Osteocyte (in vitro differentiated cells): ENCODE measurements around the gene ROBO2. TPM values are rescaled to one million over a fixed set of nuclear protein-coding genes. Genes with fewer than 3 reads are reported as not detected.

ENCODE experiments used
- DNase-seq: peaks from one replicate; pipeline ENCODE4 v3.0.0; 2021; ENCODE audit warnings: mixed read lengths; ENCODE audit not compliant: unreplicated experiment; ENCODE audit errors: extremely low spot score
- H3K27ac Mint-ChIP-seq: one replicate; pipeline ENCODE4 v1.8.0; 2021; ENCODE audit warnings: mild to moderate bottlenecking, mixed read lengths; ENCODE audit not compliant: unreplicated experiment
- H3K27me3 Mint-ChIP-seq: one replicate; pipeline ENCODE4 v1.8.0; 2021; ENCODE audit warnings: mixed read lengths; ENCODE audit not compliant: unreplicated experiment
- H3K36me3 Mint-ChIP-seq: one replicate; pipeline ENCODE4 v1.8.0; 2021; ENCODE audit warnings: mixed read lengths; ENCODE audit not compliant: unreplicated experiment
- H3K4me1 Mint-ChIP-seq: one replicate; pipeline ENCODE4 v1.8.0; 2021; ENCODE audit warnings: mixed read lengths; ENCODE audit not compliant: unreplicated experiment
- H3K4me3 Mint-ChIP-seq: one replicate; pipeline ENCODE4 v1.8.0; 2021; ENCODE audit warnings: mild to moderate bottlenecking, moderate library complexity, mixed read lengths; ENCODE audit not compliant: unreplicated experiment
- H3K9me3 Mint-ChIP-seq: one replicate; pipeline ENCODE4 v1.8.0; 2021; ENCODE audit warnings: mixed read lengths; ENCODE audit not compliant: unreplicated experiment
- total RNA-seq: library from RNA; stranded (reverse); gene quantifications from 2 replicates; pipeline ENCODE4 v1.2.1, GENCODE V29; 2021
- TF ChIP-seq, protein P1 (sequence below): fragments of 200-600 bp; sonication (generic); IDR thresholded peaks from 2 replicates; pipeline ENCODE4 v1.5.0; 2021; ENCODE audit warnings: antibody characterized with exemption, mild to moderate bottlenecking, moderate library complexity

ROBO2 gene
- total RNA-seq, 1 donor from 2014 or later: 18.4 TPM

DNA sequence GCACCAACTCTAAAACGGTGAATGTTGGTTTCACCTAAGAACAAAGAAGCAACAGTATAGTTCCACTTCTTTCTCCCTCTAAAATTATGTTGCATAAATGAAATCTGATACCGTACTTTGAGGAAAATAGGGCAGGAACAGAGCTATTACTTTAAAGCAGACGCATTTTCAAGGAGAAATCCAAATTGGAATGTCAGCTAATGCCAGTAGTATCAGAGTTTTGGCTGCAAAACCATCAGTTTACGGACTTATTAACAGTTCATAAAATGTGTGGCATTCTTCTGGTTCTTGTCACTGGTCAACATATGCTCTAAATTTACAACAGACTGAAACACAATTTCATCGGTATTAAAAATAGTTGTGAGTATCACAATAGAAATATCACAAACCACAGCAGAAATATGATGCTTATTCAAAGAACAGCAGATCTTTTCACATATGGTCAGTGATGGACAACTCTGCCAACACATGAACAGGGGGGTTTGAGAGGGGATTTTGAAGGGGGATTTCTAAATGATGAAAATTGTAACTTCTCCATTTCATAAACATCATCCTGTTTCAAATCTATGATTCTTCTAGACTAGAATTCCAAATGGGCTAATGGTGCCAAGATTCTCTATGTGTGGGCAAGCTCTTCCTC lies 38.7 kb upstream of the ROBO2 start:
- DNase-seq: no peak
- Mint-ChIP-seq H3K36me3 (no peaks in the 10 kb centered on the region), H3K27me3 (no peaks in the 10 kb centered on the region), H3K4me1 (peaks cover 8% of the 10 kb centered on the region), H3K9me3 (no peaks in the 10 kb centered on the region), H3K4me3 (no peak overlapping the region), H3K27ac (no peak overlapping the region)
- TF ChIP-seq, protein P1, sequence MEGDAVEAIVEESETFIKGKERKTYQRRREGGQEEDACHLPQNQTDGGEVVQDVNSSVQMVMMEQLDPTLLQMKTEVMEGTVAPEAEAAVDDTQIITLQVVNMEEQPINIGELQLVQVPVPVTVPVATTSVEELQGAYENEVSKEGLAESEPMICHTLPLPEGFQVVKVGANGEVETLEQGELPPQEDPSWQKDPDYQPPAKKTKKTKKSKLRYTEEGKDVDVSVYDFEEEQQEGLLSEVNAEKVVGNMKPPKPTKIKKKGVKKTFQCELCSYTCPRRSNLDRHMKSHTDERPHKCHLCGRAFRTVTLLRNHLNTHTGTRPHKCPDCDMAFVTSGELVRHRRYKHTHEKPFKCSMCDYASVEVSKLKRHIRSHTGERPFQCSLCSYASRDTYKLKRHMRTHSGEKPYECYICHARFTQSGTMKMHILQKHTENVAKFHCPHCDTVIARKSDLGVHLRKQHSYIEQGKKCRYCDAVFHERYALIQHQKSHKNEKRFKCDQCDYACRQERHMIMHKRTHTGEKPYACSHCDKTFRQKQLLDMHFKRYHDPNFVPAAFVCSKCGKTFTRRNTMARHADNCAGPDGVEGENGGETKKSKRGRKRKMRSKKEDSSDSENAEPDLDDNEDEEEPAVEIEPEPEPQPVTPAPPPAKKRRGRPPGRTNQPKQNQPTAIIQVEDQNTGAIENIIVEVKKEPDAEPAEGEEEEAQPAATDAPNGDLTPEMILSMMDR: no peak

GRCh38 chr3:77014226-77014625 lies 25.7 kb upstream of the ROBO2 start:
- Mint-ChIP-seq H3K9me3 (peaks cover 7% of the 10 kb centered on the region), H3K4me3 (no peak overlapping the region), H3K4me1 (peaks cover 4% of the 10 kb centered on the region), H3K27me3 (no peaks in the 10 kb centered on the region), H3K36me3 (no peaks in the 10 kb centered on the region), H3K27ac (no peak overlapping the region)
- TF ChIP-seq, protein P1: no peak
- DNase-seq: no peak

DNA sequence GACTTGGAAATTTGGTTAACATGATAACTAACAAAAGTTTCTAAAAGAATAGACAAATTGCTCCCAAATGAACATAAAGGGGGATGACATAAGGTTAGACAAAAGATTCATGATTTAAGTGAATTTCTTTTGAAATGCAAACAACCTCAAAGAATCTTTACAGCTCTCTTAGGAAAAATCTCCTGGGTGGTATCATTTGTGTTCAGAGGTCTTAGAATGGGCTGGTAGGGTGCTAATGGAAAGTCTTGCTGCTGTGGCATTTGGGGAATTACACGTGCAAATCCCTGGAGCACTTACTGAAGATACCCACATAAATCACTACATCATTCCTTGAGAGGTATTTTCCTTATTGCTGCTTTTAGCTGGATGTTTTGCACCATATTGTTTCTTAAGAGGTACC lies 14.4 kb upstream of the ROBO2 start:
- DNase-seq: no peak
- H3K36me3 Mint-ChIP-seq: no peaks in the 10 kb centered on the region
- no peak overlapping the region for H3K27ac Mint-ChIP-seq
- H3K4me1 Mint-ChIP-seq: peaks cover 6% of the 10 kb centered on the region
- TF ChIP-seq, protein P1: no peak
- no peaks in the 10 kb centered on the region for H3K27me3 Mint-ChIP-seq
- H3K9me3 Mint-ChIP-seq: no peaks in the 10 kb centered on the region
- H3K4me3 Mint-ChIP-seq: no peak overlapping the region

DNA sequence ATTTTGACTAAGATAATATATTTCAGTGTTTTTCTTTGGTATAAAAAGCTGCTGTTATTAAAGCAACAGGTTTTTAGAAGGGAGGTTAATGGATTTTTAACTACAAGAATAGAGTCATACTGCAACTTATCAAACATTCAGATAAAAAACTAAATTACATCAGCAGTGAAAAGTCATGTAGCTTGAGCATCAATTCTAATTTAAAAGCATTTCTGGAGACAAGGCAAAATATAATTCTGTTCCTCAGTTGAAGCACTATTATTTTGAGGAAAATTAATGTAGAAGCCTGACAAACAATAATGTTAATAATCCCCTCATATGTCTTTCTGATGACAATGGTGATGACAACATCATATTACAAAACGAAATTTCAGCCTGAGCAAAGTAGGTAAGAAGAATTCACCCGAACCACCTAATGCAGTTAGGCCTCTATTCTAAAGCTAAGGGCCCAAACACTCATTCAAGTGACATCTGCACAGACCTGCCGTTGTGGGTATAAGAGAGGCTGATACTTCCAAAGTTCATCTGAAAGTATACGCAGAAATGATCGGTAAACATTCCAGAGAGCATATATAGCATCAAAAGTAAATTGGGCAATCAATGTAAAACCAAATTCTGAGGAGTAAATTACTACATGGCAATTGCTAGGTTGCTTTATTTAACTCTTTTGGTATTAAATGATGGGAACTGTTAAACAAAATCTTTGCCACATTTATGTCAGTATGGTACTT lies 12.8 kb upstream of the ROBO2 start:
- no peaks in the 10 kb centered on the region for H3K36me3 Mint-ChIP-seq
- no peaks in the 10 kb centered on the region for H3K9me3 Mint-ChIP-seq
- no peak overlapping the region for H3K4me3 Mint-ChIP-seq
- no peak for DNase-seq
- TF ChIP-seq, protein P1: no peak
- H3K27ac Mint-ChIP-seq: no peak overlapping the region
- peaks cover 6% of the 10 kb centered on the region for H3K4me1 Mint-ChIP-seq
- H3K27me3 Mint-ChIP-seq: no peaks in the 10 kb centered on the region

DNA sequence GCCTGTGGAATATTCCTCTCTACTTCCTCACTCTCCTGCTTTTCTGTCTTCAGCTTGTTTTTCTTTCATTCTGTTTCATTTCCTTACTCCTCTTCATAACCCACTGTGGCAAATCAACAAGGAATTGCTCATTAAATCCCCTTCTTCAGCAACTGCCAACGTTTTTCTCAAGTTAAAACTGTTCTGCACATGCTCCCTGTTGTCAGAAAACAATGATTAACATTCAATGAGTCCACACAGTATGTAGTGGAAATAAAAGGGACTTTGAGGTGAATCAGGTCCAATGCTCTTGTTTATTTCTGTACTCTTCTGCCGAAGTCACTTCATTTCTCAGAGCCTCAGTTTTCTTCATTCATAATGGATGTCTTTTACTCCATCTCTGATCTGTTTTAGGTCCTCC lies 11.9 kb upstream of the ROBO2 start:
- no peak overlapping the region for H3K4me3 Mint-ChIP-seq
- DNase-seq: no peak
- H3K9me3 Mint-ChIP-seq: no peaks in the 10 kb centered on the region
- H3K4me1 Mint-ChIP-seq: peaks cover 6% of the 10 kb centered on the region
- no peaks in the 10 kb centered on the region for H3K27me3 Mint-ChIP-seq
- peak overlapping the region; percentile 23 for H3K27ac Mint-ChIP-seq
- H3K36me3 Mint-ChIP-seq: no peaks in the 10 kb centered on the region
- TF ChIP-seq, protein P1: no peak
